ENCODE measurements around the gene CTPS1.
A peak's percentile ranks its signal among the peaks of the same experiment; 100 is the strongest.

Gene CTPS1

GRCh38 chr1:40979241-40980067 is at the start of gene CTPS1:
CTPS1 (plus strand) TSS chr1:40979696; CDS start chr1:40983291, 3,595 bp downstream.
- H3K9ac ChIP-seq (ENCODE audit: low read length): peak within 1 kb of the TSS; percentile 91
- H3K4me3 ChIP-seq (ENCODE audit: low read length): peak within 1 kb of the TSS; percentile 97
- peak within 1 kb of the TSS; percentile 98 for H3K27ac ChIP-seq (ENCODE audit: low read depth, low read length)
- peaks cover 27% of the 10 kb centered on the region for H3K4me1 ChIP-seq (ENCODE audit: control insufficient read depth, insufficient read depth, low read length)
- H3K27me3 ChIP-seq (ENCODE audit: control insufficient read depth, insufficient read depth, low read length): no peaks in the 10 kb centered on the region
- H3K36me3 ChIP-seq (ENCODE audit: control insufficient read depth, insufficient read depth, low read length): no peaks in the 10 kb centered on the region

GRCh38 chr1:40930174-40930964 is 49.1 kb upstream of the CTPS1 start:
- H3K27me3 ChIP-seq (ENCODE audit: control insufficient read depth, insufficient read depth, low read length): no peaks in the 10 kb centered on the region
- H3K9ac ChIP-seq (ENCODE audit: low read length): no peak overlapping the region
- no peak overlapping the region for H3K4me3 ChIP-seq (ENCODE audit: low read length)
- H3K36me3 ChIP-seq (ENCODE audit: control insufficient read depth, insufficient read depth, low read length): no peaks in the 10 kb centered on the region
- no peak overlapping the region for H3K27ac ChIP-seq (ENCODE audit: low read depth, low read length)
- H3K4me1 ChIP-seq (ENCODE audit: control insufficient read depth, insufficient read depth, low read length): no peaks in the 10 kb centered on the region

GRCh38 chr1:40931601-40932000 is 47.9 kb upstream of the CTPS1 start:
- H3K27me3 ChIP-seq (ENCODE audit: control insufficient read depth, insufficient read depth, low read length): no peaks in the 10 kb centered on the region
- H3K36me3 ChIP-seq (ENCODE audit: control insufficient read depth, insufficient read depth, low read length): no peaks in the 10 kb centered on the region
- no peak overlapping the region for H3K27ac ChIP-seq (ENCODE audit: low read depth, low read length)
- no peak overlapping the region for H3K9ac ChIP-seq (ENCODE audit: low read length)
- no peak overlapping the region for H3K4me3 ChIP-seq (ENCODE audit: low read length)
- no peaks in the 10 kb centered on the region for H3K4me1 ChIP-seq (ENCODE audit: control insufficient read depth, insufficient read depth, low read length)

- Histone ChIP-seq H3K36me3 (ENCODE audit: control insufficient read depth, insufficient read depth, low read length) (no peaks in the 10 kb centered on the region), H3K27me3 (ENCODE audit: control insufficient read depth, insufficient read depth, low read length) (no peaks in the 10 kb centered on the region), H3K9ac (ENCODE audit: low read length) (no peak overlapping the region), H3K4me1 (ENCODE audit: control insufficient read depth, insufficient read depth, low read length) (no peaks in the 10 kb centered on the region), H3K27ac (ENCODE audit: low read depth, low read length) (no peak overlapping the region), H3K4me3 (ENCODE audit: low read length) (no peak overlapping the region)
Observed at GRCh38 chr1:40932006-40932405, 47.5 kb upstream of the CTPS1 start.

- Histone ChIP-seq H3K4me1 (ENCODE audit: control insufficient read depth, insufficient read depth, low read length) (no peaks in the 10 kb centered on the region), H3K9ac (ENCODE audit: low read length) (no peak overlapping the region), H3K4me3 (ENCODE audit: low read length) (no peak overlapping the region), H3K27me3 (ENCODE audit: control insufficient read depth, insufficient read depth, low read length) (no peaks in the 10 kb centered on the region), H3K36me3 (ENCODE audit: control insufficient read depth, insufficient read depth, low read length) (no peaks in the 10 kb centered on the region), H3K27ac (ENCODE audit: low read depth, low read length) (peak overlapping the region; percentile 30)
Observed at GRCh38 chr1:40936931-40937339, 42.6 kb upstream of the CTPS1 start.

- Histone ChIP-seq H3K27me3 (ENCODE audit: control insufficient read depth, insufficient read depth, low read length) (no peaks in the 10 kb centered on the region), H3K27ac (ENCODE audit: low read depth, low read length) (no peak overlapping the region), H3K9ac (ENCODE audit: low read length) (no peak overlapping the region), H3K4me1 (ENCODE audit: control insufficient read depth, insufficient read depth, low read length) (peaks cover 7% of the 10 kb centered on the region), H3K4me3 (ENCODE audit: low read length) (no peak overlapping the region), H3K36me3 (ENCODE audit: control insufficient read depth, insufficient read depth, low read length) (no peaks in the 10 kb centered on the region)
Observed at GRCh38 chr1:40938393-40938792, 41.1 kb upstream of the CTPS1 start.

GRCh38 chr1:40939320-40940059 is 40.0 kb upstream of the CTPS1 start:
- Histone ChIP-seq H3K9ac (ENCODE audit: low read length) (no peak overlapping the region), H3K27me3 (ENCODE audit: control insufficient read depth, insufficient read depth, low read length) (no peaks in the 10 kb centered on the region), H3K4me1 (ENCODE audit: control insufficient read depth, insufficient read depth, low read length) (peaks cover 14% of the 10 kb centered on the region), H3K36me3 (ENCODE audit: control insufficient read depth, insufficient read depth, low read length) (no peaks in the 10 kb centered on the region), H3K27ac (ENCODE audit: low read depth, low read length) (no peak overlapping the region), H3K4me3 (ENCODE audit: low read length) (no peak overlapping the region)

GRCh38 chr1:40944326-40944725 is 35.2 kb upstream of the CTPS1 start:
- Histone ChIP-seq H3K27ac (ENCODE audit: low read depth, low read length) (peak overlapping the region; percentile 98), H3K36me3 (ENCODE audit: control insufficient read depth, insufficient read depth, low read length) (no peaks in the 10 kb centered on the region), H3K4me1 (ENCODE audit: control insufficient read depth, insufficient read depth, low read length) (peaks cover 22% of the 10 kb centered on the region), H3K4me3 (ENCODE audit: low read length) (no peak overlapping the region), H3K9ac (ENCODE audit: low read length) (no peak overlapping the region), H3K27me3 (ENCODE audit: control insufficient read depth, insufficient read depth, low read length) (no peaks in the 10 kb centered on the region)

GRCh38 chr1:40944841-40945430 is 34.6 kb upstream of the CTPS1 start:
- peak overlapping the region; percentile 98 for H3K27ac ChIP-seq (ENCODE audit: low read depth, low read length)
- no peaks in the 10 kb centered on the region for H3K36me3 ChIP-seq (ENCODE audit: control insufficient read depth, insufficient read depth, low read length)
- H3K4me1 ChIP-seq (ENCODE audit: control insufficient read depth, insufficient read depth, low read length): peaks cover 22% of the 10 kb centered on the region
- no peak overlapping the region for H3K9ac ChIP-seq (ENCODE audit: low read length)
- H3K27me3 ChIP-seq (ENCODE audit: control insufficient read depth, insufficient read depth, low read length): no peaks in the 10 kb centered on the region
- H3K4me3 ChIP-seq (ENCODE audit: low read length): peak overlapping the region; percentile 37

GRCh38 chr1:40945491-40945973 is 34.0 kb upstream of the CTPS1 start:
- Histone ChIP-seq H3K9ac (ENCODE audit: low read length) (no peak overlapping the region), H3K36me3 (ENCODE audit: control insufficient read depth, insufficient read depth, low read length) (no peaks in the 10 kb centered on the region), H3K27ac (ENCODE audit: low read depth, low read length) (peak overlapping the region; percentile 98), H3K4me1 (ENCODE audit: control insufficient read depth, insufficient read depth, low read length) (peaks cover 22% of the 10 kb centered on the region), H3K4me3 (ENCODE audit: low read length) (no peak overlapping the region), H3K27me3 (ENCODE audit: control insufficient read depth, insufficient read depth, low read length) (no peaks in the 10 kb centered on the region)

- H3K36me3 ChIP-seq (ENCODE audit: control insufficient read depth, insufficient read depth, low read length): no peaks in the 10 kb centered on the region
- H3K27me3 ChIP-seq (ENCODE audit: control insufficient read depth, insufficient read depth, low read length): no peaks in the 10 kb centered on the region
- peaks cover 15% of the 10 kb centered on the region for H3K4me1 ChIP-seq (ENCODE audit: control insufficient read depth, insufficient read depth, low read length)
- H3K4me3 ChIP-seq (ENCODE audit: low read length): no peak overlapping the region
- H3K27ac ChIP-seq (ENCODE audit: low read depth, low read length): peak overlapping the region; percentile 73
- no peak overlapping the region for H3K9ac ChIP-seq (ENCODE audit: low read length)
Observed at GRCh38 chr1:40948741-40949443, 30.6 kb upstream of the CTPS1 start.

Data from rectal smooth muscle tissue (tissue), 1 donor.